ENCODE measurements around the gene CDR2L. TPM values are rescaled to one million over a fixed set of nuclear protein-coding genes. Genes with fewer than 3 reads are reported as not detected.

The CDR2L gene
- total RNA-seq, 1 donor from 2014 or later, result 17.2 TPM

GRCh38 chr17:74998783-74999182, 11.4 kb downstream of the CDR2L start:
- Mint-ChIP-seq H3K27ac (no peak overlapping the region), H3K4me3 (ENCODE audit: low read depth) (no peak overlapping the region), H3K27me3 (no peaks in the 10 kb centered on the region), H3K4me1 (ENCODE audit: low read depth) (no peaks in the 10 kb centered on the region), H3K36me3 (ENCODE audit: insufficient read depth) (peaks cover 5% of the 10 kb centered on the region), H3K9me3 (ENCODE audit: low read depth) (no peaks in the 10 kb centered on the region)
- TF ChIP-seq, protein P1, sequence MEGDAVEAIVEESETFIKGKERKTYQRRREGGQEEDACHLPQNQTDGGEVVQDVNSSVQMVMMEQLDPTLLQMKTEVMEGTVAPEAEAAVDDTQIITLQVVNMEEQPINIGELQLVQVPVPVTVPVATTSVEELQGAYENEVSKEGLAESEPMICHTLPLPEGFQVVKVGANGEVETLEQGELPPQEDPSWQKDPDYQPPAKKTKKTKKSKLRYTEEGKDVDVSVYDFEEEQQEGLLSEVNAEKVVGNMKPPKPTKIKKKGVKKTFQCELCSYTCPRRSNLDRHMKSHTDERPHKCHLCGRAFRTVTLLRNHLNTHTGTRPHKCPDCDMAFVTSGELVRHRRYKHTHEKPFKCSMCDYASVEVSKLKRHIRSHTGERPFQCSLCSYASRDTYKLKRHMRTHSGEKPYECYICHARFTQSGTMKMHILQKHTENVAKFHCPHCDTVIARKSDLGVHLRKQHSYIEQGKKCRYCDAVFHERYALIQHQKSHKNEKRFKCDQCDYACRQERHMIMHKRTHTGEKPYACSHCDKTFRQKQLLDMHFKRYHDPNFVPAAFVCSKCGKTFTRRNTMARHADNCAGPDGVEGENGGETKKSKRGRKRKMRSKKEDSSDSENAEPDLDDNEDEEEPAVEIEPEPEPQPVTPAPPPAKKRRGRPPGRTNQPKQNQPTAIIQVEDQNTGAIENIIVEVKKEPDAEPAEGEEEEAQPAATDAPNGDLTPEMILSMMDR (IDR thresholded peaks at IDR 0.05; ENCODE audit: unreplicated experiment), result no peak
- DNase-seq (ENCODE audit: low spot score, unreplicated experiment), result no peak

GRCh38 chr17:74999523-74999922, 12.1 kb downstream of the CDR2L start:
- no peak overlapping the region for H3K27ac Mint-ChIP-seq
- H3K4me1 Mint-ChIP-seq (ENCODE audit: low read depth), result no peaks in the 10 kb centered on the region
- no peak overlapping the region for H3K4me3 Mint-ChIP-seq (ENCODE audit: low read depth)
- peaks cover 7% of the 10 kb centered on the region for H3K36me3 Mint-ChIP-seq (ENCODE audit: insufficient read depth)
- H3K9me3 Mint-ChIP-seq (ENCODE audit: low read depth), result no peaks in the 10 kb centered on the region
- DNase-seq (ENCODE audit: low spot score, unreplicated experiment), result no peak
- H3K27me3 Mint-ChIP-seq, result no peaks in the 10 kb centered on the region
- TF ChIP-seq, protein P1 (IDR thresholded peaks at IDR 0.05; ENCODE audit: unreplicated experiment), result no peak

- H3K4me1 Mint-ChIP-seq (ENCODE audit: low read depth), result no peaks in the 10 kb centered on the region
- H3K27me3 Mint-ChIP-seq, result no peaks in the 10 kb centered on the region
- TF ChIP-seq, protein P1 (IDR thresholded peaks at IDR 0.05; ENCODE audit: unreplicated experiment), result no peak
- H3K4me3 Mint-ChIP-seq (ENCODE audit: low read depth), result no peak overlapping the region
- no peaks in the 10 kb centered on the region for H3K9me3 Mint-ChIP-seq (ENCODE audit: low read depth)
- H3K36me3 Mint-ChIP-seq (ENCODE audit: insufficient read depth), result peaks cover 11% of the 10 kb centered on the region
- no peak overlapping the region for H3K27ac Mint-ChIP-seq
- no peak for DNase-seq (ENCODE audit: low spot score, unreplicated experiment)
Observed at GRCh38 chr17:75001915-75002843, 14.7 kb downstream of the CDR2L start.

GRCh38 chr17:75003070-75003956, 15.9 kb downstream of the CDR2L start:
- Mint-ChIP-seq H3K27me3 (no peaks in the 10 kb centered on the region), H3K4me1 (ENCODE audit: low read depth) (no peaks in the 10 kb centered on the region), H3K9me3 (ENCODE audit: low read depth) (no peaks in the 10 kb centered on the region), H3K27ac (no peak overlapping the region), H3K36me3 (ENCODE audit: insufficient read depth) (peaks cover 11% of the 10 kb centered on the region), H3K4me3 (ENCODE audit: low read depth) (no peak overlapping the region)
- TF ChIP-seq, protein P1 (IDR thresholded peaks at IDR 0.05; ENCODE audit: unreplicated experiment), result no peak
- no peak for DNase-seq (ENCODE audit: low spot score, unreplicated experiment)

GRCh38 chr17:75003957-75004355, 16.5 kb downstream of the CDR2L start:
- DNase-seq (ENCODE audit: low spot score, unreplicated experiment), result no peak
- Mint-ChIP-seq H3K4me3 (ENCODE audit: low read depth) (no peak overlapping the region), H3K27me3 (no peaks in the 10 kb centered on the region), H3K27ac (no peak overlapping the region), H3K36me3 (ENCODE audit: insufficient read depth) (peaks cover 11% of the 10 kb centered on the region), H3K9me3 (ENCODE audit: low read depth) (no peaks in the 10 kb centered on the region), H3K4me1 (ENCODE audit: low read depth) (no peaks in the 10 kb centered on the region)
- TF ChIP-seq, protein P1 (IDR thresholded peaks at IDR 0.05; ENCODE audit: unreplicated experiment), result no peak
